GM10248 (cell line): ENCODE data around the gene TUBAL3.

Experiments used
- CTCF ChIA-PET: fragments of 300-600 bp; sonication (Branson Sonifier 250); formaldehyde crosslinking; extraction: SDS; loops from one replicate; lab custom pipeline; 2021; ENCODE audit warnings: antibody characterized with exemption; lab: Yijun Ruan, JAX
- POLR2A ChIA-PET: fragments of 350-650 bp; sonication (Branson Sonifier 250); formaldehyde crosslinking; extraction: SDS; loops from one replicate; lab custom pipeline; 2020; ENCODE audit warnings: antibody characterized with exemption; lab: Yijun Ruan, JAX
- DNase-seq: peaks from one replicate; pipeline ENCODE4 v3.0.0; 2012; ENCODE audit errors: extremely low spot score
- CTCF ChIP-seq: IDR thresholded peaks from 2 replicates; pipeline ENCODE4 v1.5.1; 2012; ENCODE audit warnings: mild to moderate bottlenecking, low read depth; ENCODE audit errors: extremely low read depth, missing control alignments, control extremely low read depth

Gene TUBAL3

GRCh38 chr10:5447611-5448071 is 43.0 kb upstream of the TUBAL3 start:
- TF ChIP-seq CTCF = no peak
- ChIA-PET CTCF (interaction anchor here (0.7 to 10.7 kb wide), 8 partner anchors 12 to 639 kb away, joined by 3 to 145 read pairs (median 4); no protein-coding TSS in a partner anchor), POLR2A (no interaction called here)
- no peak for DNase-seq

- no peak for DNase-seq
- ChIA-PET POLR2A (no interaction called here), CTCF (interaction anchor here (1.1 to 10.7 kb wide), 8 partner anchors 12 to 639 kb away, joined by 3 to 145 read pairs (median 4); no protein-coding TSS in a partner anchor)
- TF ChIP-seq CTCF = no peak
Observed at GRCh38 chr10:5447056-5447455, 42.4 kb upstream of the TUBAL3 start.

- POLR2A ChIA-PET = no interaction called here
- no peak for TF ChIP-seq CTCF
- CTCF ChIA-PET = interaction anchor here (1.1 to 10.7 kb wide), 5 partner anchors 15 to 632 kb away, joined by 3 to 145 read pairs (median 4); no protein-coding TSS in a partner anchor
- DNase-seq = peak; percentile 58
Observed at GRCh38 chr10:5446390-5446926, 41.8 kb upstream of the TUBAL3 start.

GRCh38 chr10:5445006-5445405 is 40.4 kb upstream of the TUBAL3 start:
- DNase-seq = no peak
- CTCF ChIA-PET = interaction anchor here (1.2 to 10.7 kb wide), 5 partner anchors 12 to 630 kb away, joined by 3 to 145 read pairs (median 8); no protein-coding TSS in a partner anchor
- no peak for TF ChIP-seq CTCF
- POLR2A ChIA-PET = no interaction called here

- no peak for TF ChIP-seq CTCF
- ChIA-PET CTCF (interaction anchor here (0.8 to 10.7 kb wide), 13 partner anchors 10 to 628 kb away, joined by 3 to 145 read pairs (median 7); no protein-coding TSS in a partner anchor), POLR2A (interaction anchor here (1.3 kb wide), 1 partner anchor 179 kb away, joined by 3 read pairs; no protein-coding TSS in a partner anchor)
- DNase-seq = peak; percentile 75
Observed at GRCh38 chr10:5443429-5443828, 38.8 kb upstream of the TUBAL3 start.

- DNase-seq = no peak
- CTCF ChIA-PET = interaction anchor here (0.7 to 10.7 kb wide), 18 partner anchors 10 to 643 kb away, joined by 3 to 145 read pairs (median 4); no protein-coding TSS in a partner anchor
- TF ChIP-seq CTCF = no peak
- POLR2A ChIA-PET = no interaction called here
Observed at GRCh38 chr10:5442990-5443370, 38.4 kb upstream of the TUBAL3 start.
